GM19351 (cell line): ENCODE results near the gene MUC3A.
"Not testable (repeated sequence)": the region's sequence is repeated elsewhere in the genome, so short reads cannot be mapped to it uniquely, and the experiment has no call there.

Experiments used
- ATAC-seq: cut with Tn5 transposase; IDR thresholded peaks from one replicate; pipeline ENCODE4 v1.9.1; 2021; ENCODE audit warnings: mild to moderate bottlenecking, moderate library complexity; ENCODE audit not compliant: unreplicated experiment

Gene MUC3A

GRCh38 chr7:100968650-100969049 is 19.3 kb downstream of the MUC3A start:
- ATAC-seq = no peak

DNA sequence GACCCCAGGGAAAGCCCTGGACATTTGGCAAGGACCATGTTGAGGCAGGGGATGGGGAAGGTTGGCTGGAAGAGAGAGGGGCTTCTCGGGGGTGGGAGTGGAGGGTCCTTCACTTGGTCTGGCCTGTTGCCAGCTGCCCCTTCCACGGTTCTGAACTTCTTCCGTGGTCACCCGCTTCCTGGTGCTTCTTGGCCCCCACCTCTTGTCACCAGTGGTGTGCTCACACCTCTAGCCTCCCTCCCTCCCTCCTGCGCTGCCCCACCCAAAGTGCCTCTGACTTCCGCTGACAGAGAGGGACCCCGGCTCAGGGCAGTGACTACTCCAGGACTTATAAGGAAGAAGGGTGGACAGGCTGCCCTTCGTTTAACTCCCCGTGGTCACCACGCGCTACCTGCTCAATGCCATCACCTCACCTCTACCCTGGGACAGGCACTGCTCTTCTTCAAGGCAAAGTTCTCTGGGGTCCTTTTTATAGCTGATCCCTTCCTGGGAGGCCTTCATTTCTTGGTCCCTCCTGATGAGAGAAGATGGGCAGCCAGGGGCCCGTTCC is 19.8 kb downstream of the MUC3A start, which contains the start of gene MUC12:
TSS of gene MUC12 (plus strand) at position 500 of the 550 bp plus-strand sequence. CDS start 58 bp downstream, outside the sequence.
- no peak for ATAC-seq

GRCh38 chr7:100971111-100972001 is 22.0 kb downstream of the MUC3A start:
- ATAC-seq = no peak

- ATAC-seq = no peak
Measured at GRCh38 chr7:100972002-100972347, 22.6 kb downstream of the MUC3A start.

- no peak for ATAC-seq
Measured at GRCh38 chr7:100974021-100974420, 24.7 kb downstream of the MUC3A start.

- ATAC-seq = no peak
Measured at GRCh38 chr7:100975371-100975821, 26.1 kb downstream of the MUC3A start.

DNA sequence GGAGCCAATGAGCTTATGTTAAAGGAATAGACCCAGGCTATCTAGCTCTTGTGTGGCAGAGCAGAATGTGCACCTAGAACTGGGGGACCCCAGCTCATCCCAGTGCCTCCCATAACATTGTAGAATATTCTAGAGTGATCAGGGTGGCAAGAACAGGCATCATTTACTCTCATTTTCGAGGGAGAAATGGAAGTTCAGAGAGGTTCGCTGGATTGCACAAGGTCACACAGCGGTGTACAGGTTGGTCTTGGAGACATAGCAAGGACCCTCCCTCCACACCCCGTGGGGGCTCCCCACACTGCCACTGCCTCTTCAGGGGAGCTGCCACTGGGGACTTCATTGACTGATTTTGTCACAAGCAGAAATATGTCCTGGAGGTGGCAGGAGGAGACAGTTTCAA is 29.0 kb downstream of the MUC3A start:
- no peak for ATAC-seq

GRCh38 chr7:100983451-100984187 is 34.3 kb downstream of the MUC3A start:
- no peak for ATAC-seq

DNA sequence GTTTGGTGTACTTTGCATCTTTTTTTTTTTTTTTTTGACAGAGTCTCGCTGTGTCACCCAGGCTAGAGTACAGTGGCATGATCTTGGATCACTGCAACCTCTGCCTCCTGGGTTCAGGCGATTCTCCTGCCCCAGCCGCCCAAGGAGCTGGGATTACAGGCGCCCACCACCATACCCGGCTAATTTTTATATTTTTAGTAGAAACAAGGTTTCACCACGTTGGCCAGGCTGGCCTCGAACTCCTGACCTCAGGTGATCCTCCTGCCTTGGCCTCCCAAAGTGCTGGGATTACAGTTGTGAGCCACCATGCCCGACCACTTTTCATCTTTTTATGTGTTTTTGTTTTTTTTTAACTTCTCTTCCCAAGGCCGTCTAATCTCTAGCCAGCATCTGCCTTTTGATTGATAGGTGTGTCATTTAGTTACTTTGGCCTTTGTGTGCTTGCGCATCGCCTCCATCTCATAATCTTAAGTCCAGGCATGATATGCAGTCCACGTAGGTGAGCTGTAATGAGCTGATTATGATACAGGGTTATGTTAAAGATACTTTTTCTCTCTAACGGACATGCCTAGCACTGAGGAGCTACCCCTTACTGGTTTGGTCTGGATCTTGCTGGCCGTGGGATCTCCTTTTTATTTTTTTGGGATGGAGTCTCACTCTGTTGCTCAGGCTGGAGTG is 35.0 kb downstream of the MUC3A start:
- not testable (repeated sequence) for ATAC-seq

DNA sequence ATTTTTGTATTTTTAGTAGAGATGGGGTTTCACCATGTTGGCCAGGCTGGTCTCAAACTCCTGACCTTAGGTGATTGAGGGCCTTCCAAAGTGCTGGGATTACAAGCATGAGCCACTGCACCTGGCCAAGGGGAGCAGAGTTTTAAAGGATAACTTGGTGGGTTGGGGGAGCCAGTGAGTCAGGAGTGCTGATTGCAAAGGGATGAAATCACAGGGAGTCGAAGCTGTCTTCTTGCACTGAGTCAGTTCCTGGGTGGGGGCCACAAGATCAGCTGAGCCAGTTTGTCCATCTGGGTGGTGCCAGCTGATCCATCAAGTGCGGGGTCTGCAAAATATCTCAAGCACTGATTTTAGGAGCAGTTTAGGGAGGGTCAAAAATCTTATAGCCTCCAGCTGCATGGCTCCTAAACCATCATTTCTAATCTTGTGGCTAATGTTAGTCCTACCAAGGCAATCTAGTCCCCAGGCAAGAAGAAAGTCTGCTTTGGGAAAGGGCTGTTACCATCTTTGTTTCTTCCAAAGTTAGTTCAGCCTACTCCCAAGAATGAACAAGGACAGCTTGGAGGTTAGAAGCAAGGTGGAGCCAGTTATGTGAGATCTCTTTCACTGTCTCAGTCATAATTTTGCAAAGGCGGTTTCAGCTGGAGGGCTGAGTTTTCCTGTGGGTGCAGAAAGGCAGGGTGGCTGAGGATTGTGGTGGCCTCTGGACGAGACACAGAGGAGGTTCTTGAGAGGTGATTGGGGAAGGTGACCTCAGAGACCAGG is 35.9 kb downstream of the MUC3A start:
- not testable (repeated sequence) for ATAC-seq

- no peak for ATAC-seq
Measured at GRCh38 chr7:100991631-100992030, 42.3 kb downstream of the MUC3A start.

GRCh38 chr7:100992280-100992679 is 42.9 kb downstream of the MUC3A start:
- not testable (repeated sequence) for ATAC-seq

- ATAC-seq = not testable (repeated sequence)
Measured at GRCh38 chr7:100994671-100995070, 45.3 kb downstream of the MUC3A start.

- not testable (repeated sequence) for ATAC-seq
Measured at GRCh38 chr7:100998530-100998929, 49.2 kb downstream of the MUC3A start.

DNA sequence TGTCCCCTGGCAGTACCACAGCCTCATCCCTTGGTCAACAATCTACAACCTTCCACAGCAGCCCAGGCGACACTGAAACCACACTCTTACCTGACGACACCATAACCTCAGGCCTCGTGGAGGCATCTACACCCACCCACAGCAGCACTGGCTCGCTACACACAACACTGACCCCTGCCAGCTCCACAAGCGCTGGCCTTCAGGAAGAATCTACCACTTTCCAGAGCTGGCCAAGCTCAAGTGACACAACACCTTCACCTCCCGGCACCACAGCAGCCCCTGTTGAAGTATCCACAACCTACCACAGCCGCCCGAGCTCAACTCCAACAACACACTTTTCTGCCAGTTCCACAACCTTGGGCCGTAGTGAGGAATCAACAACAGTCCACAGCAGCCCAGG is 50.0 kb downstream of the MUC3A start:
- not testable (repeated sequence) for ATAC-seq

DNA sequence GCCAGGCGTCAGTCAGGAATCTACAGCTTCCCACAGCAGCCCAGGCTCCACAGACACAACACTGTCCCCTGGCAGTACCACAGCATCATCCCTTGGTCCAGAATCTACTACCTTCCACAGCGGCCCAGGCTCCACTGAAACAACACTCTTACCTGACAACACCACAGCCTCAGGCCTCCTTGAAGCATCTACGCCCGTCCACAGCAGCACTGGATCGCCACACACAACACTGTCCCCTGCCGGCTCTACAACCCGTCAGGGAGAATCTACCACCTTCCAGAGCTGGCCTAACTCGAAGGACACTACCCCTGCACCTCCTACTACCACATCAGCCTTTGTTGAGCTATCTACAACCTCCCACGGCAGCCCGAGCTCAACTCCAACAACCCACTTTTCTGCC is 50.7 kb downstream of the MUC3A start:
- ATAC-seq = not testable (repeated sequence)

DNA sequence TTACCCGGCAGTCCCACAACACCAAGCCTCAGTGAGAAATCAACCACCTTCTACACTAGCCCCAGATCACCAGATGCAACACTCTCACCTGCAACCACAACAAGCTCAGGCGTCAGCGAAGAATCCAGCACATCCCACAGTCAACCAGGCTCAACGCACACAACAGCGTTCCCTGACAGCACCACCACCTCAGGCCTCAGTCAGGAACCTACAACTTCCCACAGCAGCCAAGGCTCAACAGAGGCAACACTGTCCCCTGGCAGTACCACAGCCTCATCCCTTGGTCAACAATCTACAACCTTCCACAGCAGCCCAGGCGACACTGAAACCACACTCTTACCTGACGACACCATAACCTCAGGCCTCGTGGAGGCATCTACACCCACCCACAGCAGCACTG is 53.0 kb downstream of the MUC3A start:
- not testable (repeated sequence) for ATAC-seq

DNA sequence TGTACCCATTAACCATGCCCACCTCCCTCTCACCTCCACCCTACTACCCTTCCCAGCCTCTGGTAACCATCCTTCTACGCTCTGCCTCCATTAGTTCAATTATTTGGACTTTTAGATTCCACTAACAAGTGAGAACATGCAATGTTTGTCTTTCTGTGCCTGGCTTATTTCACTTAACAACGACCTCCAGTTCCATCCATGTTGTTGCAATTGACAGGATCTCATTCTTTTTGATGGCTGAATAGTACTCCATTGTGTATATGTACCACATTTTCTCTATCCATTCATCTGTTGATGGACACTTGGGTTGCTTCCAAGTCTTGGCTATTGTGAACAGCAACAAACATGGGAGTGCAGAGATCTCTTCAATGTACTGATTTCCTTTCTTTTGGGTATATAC is 58.0 kb downstream of the MUC3A start:
- not testable (repeated sequence) for ATAC-seq

- ATAC-seq = no peak
Measured at GRCh38 chr7:101009629-101010028, 60.3 kb downstream of the MUC3A start.

- ATAC-seq = no peak
Measured at GRCh38 chr7:101012931-101013330, 63.6 kb downstream of the MUC3A start.
